HepG2 (cell line): ENCODE data around the gene CNTRL. TPM values are rescaled to one million over a fixed set of nuclear protein-coding genes. Genes with fewer than 3 reads are reported as not detected.

Source experiments
- ATAC-seq: fragments of 200-7000 bp; cut with Tn5 transposase; 3 replicates; pipeline ENCODE4 v1.9.1; 2020; ENCODE audit warnings: mild to moderate bottlenecking, moderate library complexity
- BruUV-seq: library from RNA; stranded (reverse); fragments of 400-500 nt; replicated peaks from 2 replicates; lab custom pipeline; 2021; lab: Mats Ljungman, UMichigan
- CTCF ChIA-PET: fragments of 300-600 bp; formaldehyde crosslinking; extraction: SDS; loops from one replicate; lab custom pipeline; 2021; ENCODE audit warnings: low total read pairs, inconsistent platforms, low intra/inter-chr PET ratio; lab: Yijun Ruan, JAX
- POLR2A ChIA-PET: fragments of 350-600 bp; sonication (Branson Sonifier 250); formaldehyde crosslinking; loops from one replicate; lab custom pipeline; 2020; ENCODE audit warnings: antibody characterized with exemption, inconsistent platforms; lab: Yijun Ruan, JAX
- DNase-seq: peaks from one replicate; pipeline ENCODE4 v3.0.0-alpha.2; 2015; ENCODE audit warnings: low spot score
- FAIRE-seq: peaks from 3 replicates; lab custom pipeline; 2011; peaks lifted over from hg19 to GRCh38; lab: Jason Lieb, UNC
- H2AFZ ChIP-seq: one replicate; pipeline ENCODE4 v1.6.1; 2011; ENCODE audit warnings: low read length, inconsistent platforms
- H3K27ac ChIP-seq: fragments of 300-600 bp; 3 replicates; pipeline ENCODE4 v1.8.0; 2011; ENCODE audit warnings: mixed run types, mild to moderate bottlenecking, mixed read lengths, low read length, inconsistent platforms; ENCODE audit not compliant: insufficient read depth; ENCODE audit errors: extremely low read length
- H3K27me3 ChIP-seq, 2 experiments: fragments of 200-600 bp in 1 of 2; 2 replicates in 1 of 2; 3 replicates in 1 of 2; pipeline versions ENCODE4 v1.6.0 to v1.8.0; 2011; ENCODE audit warnings: low read length in 2 of 2, mild to moderate bottlenecking in 2 of 2, moderate library complexity in 2 of 2, inconsistent platforms in 1 of 2; ENCODE audit not compliant: insufficient read depth in 2 of 2, control insufficient read depth in 1 of 2
- H3K36me3 ChIP-seq, 2 experiments: fragments of 200-600 bp in 1 of 2; replicated peaks in 1 of 2; 2 replicates in 1 of 2; 3 replicates in 1 of 2; pipeline versions ENCODE4 v1.5.1 to v1.8.0; 2011; ENCODE audit warnings: low read length in 2 of 2, inconsistent platforms in 1 of 2; ENCODE audit not compliant: insufficient read depth in 2 of 2, control insufficient read depth in 1 of 2
- H3K4me1 ChIP-seq: 2 replicates; pipeline ENCODE4 v1.5.1; 2012; ENCODE audit warnings: low read length, inconsistent platforms; ENCODE audit not compliant: insufficient read depth
- H3K4me2 ChIP-seq: 2 replicates; pipeline ENCODE4 v1.6.0; 2011; ENCODE audit warnings: low read depth, low read length, inconsistent platforms
- H3K4me3 ChIP-seq, 3 experiments: fragments of 200-600 bp in 1 of 3; sonication (generic), shearing (Covaris generic) in 1 of 3; replicated peaks in 1 of 3; 2 replicates each; pipeline ENCODE4 v1.5.1; 2011 to 2016; ENCODE audit warnings: low read length in 3 of 3, inconsistent platforms in 2 of 3, low read depth in 2 of 3, mild to moderate bottlenecking in 2 of 3, control low read depth in 1 of 3, mixed read lengths in 1 of 3; ENCODE audit not compliant: insufficient read depth in 1 of 3
- H3K79me2 ChIP-seq: one replicate; pipeline ENCODE4 v1.6.1; 2011; ENCODE audit warnings: low read length, inconsistent platforms; ENCODE audit not compliant: insufficient read depth
- H3K9ac ChIP-seq: 2 replicates; pipeline ENCODE4 v1.6.0; 2011; ENCODE audit warnings: mild to moderate bottlenecking, low read depth, low read length, inconsistent platforms; ENCODE audit not compliant: insufficient read depth
- H3K9me3 ChIP-seq: 2 replicates; pipeline ENCODE4 v1.5.1; 2012; ENCODE audit warnings: mild to moderate bottlenecking, low read length
- H4K20me1 ChIP-seq: 2 replicates; pipeline ENCODE4 v1.6.0; 2011; ENCODE audit warnings: inconsistent platforms, mild to moderate bottlenecking, low read length, moderate library complexity; ENCODE audit not compliant: insufficient read depth
- ATF3 ChIP-seq: sonication (generic); formaldehyde crosslinking; IDR thresholded peaks from 2 replicates; pipeline ENCODE4 v1.4.0; 2020; ENCODE audit warnings: missing genetic modification reagents
- DPF2 ChIP-seq: sonication (generic); formaldehyde crosslinking; IDR thresholded peaks from 2 replicates; pipeline ENCODE4 v1.4.0; 2020; ENCODE audit warnings: mild to moderate bottlenecking, low read depth, missing genetic modification reagents, borderline replicate concordance
- GATAD2A ChIP-seq: IDR thresholded peaks from 2 replicates; pipeline ENCODE4 v1.6.1; 2016
- MIXL1 ChIP-seq: IDR thresholded peaks from 2 replicates; pipeline ENCODE4 v1.6.1; 2016
- PCBP2 ChIP-seq: fragments of 200-400 bp; formaldehyde crosslinking; optimal IDR thresholded peaks from 2 replicates; pipeline ENCODE3; 2018; ENCODE audit warnings: low read length, low read depth; ENCODE audit not compliant: poor library complexity, severe bottlenecking
- REST ChIP-seq, 2 experiments: IDR thresholded peaks; 2 replicates each; pipeline ENCODE4 v1.6.1; 2011 to 2012; ENCODE audit warnings: low read length in 2 of 2, borderline replicate concordance in 1 of 2, low read depth in 1 of 2, mild to moderate bottlenecking in 1 of 2, moderate library complexity in 1 of 2
- SMARCC2 ChIP-seq: fragments of 450-650 bp; IDR thresholded peaks from 2 replicates; pipeline ENCODE4 v1.6.1; 2017; ENCODE audit warnings: antibody characterized with exemption, mild to moderate bottlenecking
- STAT5B ChIP-seq: sonication (generic); formaldehyde crosslinking; IDR thresholded peaks from 2 replicates; pipeline ENCODE4 v1.4.0; 2020; ENCODE audit warnings: missing genetic modification reagents
- TIGD3 ChIP-seq: sonication (generic); formaldehyde crosslinking; IDR thresholded peaks from 2 replicates; pipeline ENCODE4 v1.5.1; 2020; ENCODE audit warnings: mild to moderate bottlenecking, missing genetic modification reagents, borderline replicate concordance
- ZFP36L2 ChIP-seq: sonication (generic); formaldehyde crosslinking; IDR thresholded peaks from 2 replicates; pipeline ENCODE4 v1.4.0; 2020; ENCODE audit warnings: missing genetic modification reagents
- ZFX ChIP-seq: sonication (generic); formaldehyde crosslinking; IDR thresholded peaks from 2 replicates; pipeline ENCODE4 v1.4.0; 2020; ENCODE audit warnings: mild to moderate bottlenecking, low read depth, missing genetic modification reagents, moderate library complexity
- ZMAT3 ChIP-seq: sonication (generic); formaldehyde crosslinking; conservative IDR thresholded peaks from 2 replicates; pipeline ENCODE4 v1.7.0; 2021; ENCODE audit warnings: missing genetic modification reagents
- ZMYM2 ChIP-seq: sonication (generic); formaldehyde crosslinking; IDR thresholded peaks from 2 replicates; pipeline ENCODE4 v1.8.0; 2022; ENCODE audit warnings: mild to moderate bottlenecking, missing genetic modification reagents
- ZNF557 ChIP-seq: sonication (generic); formaldehyde crosslinking; IDR thresholded peaks from 2 replicates; pipeline ENCODE4 v1.4.0; 2020; ENCODE audit warnings: missing genetic modification reagents
- ZSCAN9 ChIP-seq: IDR thresholded peaks from 2 replicates; pipeline ENCODE4 v1.6.1; 2016; ENCODE audit warnings: borderline replicate concordance
- WGBS: methylation state at CpG from one replicate; pipeline ENCODE4 v1.1.6; 2017; ENCODE audit warnings: low lambda C conversion rate; 5-methylcytosine and 5-hydroxymethylcytosine counted together
- in situ Hi-C: cut with HindIII; loops from 2 replicates; pipeline ENCODE4 v1.10.0; 2017; ENCODE audit warnings: low pct_unique_long_range_greater_than_20kb; ENCODE audit not compliant: extremely low pct_ligation_motif_present
- intact Hi-C: fragments of 100-400 bp; cut with micrococcal nuclease; formaldehyde crosslinking; loops from one replicate; pipeline ENCODE4 v1.10.0; 2022; ENCODE audit not compliant: unreplicated experiment
- polyA plus RNA-seq, 8 experiments: library from polyadenylated mRNA; depleted of rRNA in 3 of 8; stranded (reverse) in 7 of 8; unstranded in 1 of 8; fragments of >200 nt; fragmentation: Illumina TruSeq in 4 of 8; extraction: Trizol in 4 of 8; gene quantifications; 2 replicates each; pipeline versions ENCODE4 v1.2.1 to v1.2.3, GENCODE V29; 2011 to 2016; ENCODE audit warnings: low read depth in 4 of 8, missing spikeins in 1 of 8, mixed read lengths in 1 of 8; ENCODE audit not compliant: insufficient read depth in 1 of 8
- total RNA-seq, 5 experiments: library from RNA; depleted of rRNA; stranded (reverse); fragments of >200 nt; fragmentation: Illumina TruSeq; extraction: Trizol; gene quantifications; 2 replicates each; pipeline ENCODE4 v1.2.3, GENCODE V29; 2016; ENCODE audit warnings: low read depth in 1 of 5

The CNTRL gene
- total and polyA plus RNA-seq, 2 of the 13 experiments (the other 11 are each of a cell fraction or from before 2014, with no cell fraction given), result 7.5 to 11.8 TPM

GRCh38 chr9:121135642-121136041, 60.9 kb downstream of the CNTRL start:
- TF ChIP-seq PCBP2 (no peak), ZNF557 (CRISPR knock-in tag) (no peak)
- Histone ChIP-seq H3K4me1 (peaks cover 29% of the 10 kb centered on the region), H3K36me3 (peaks cover 7 to 36% of the 10 kb centered on the region in 2 experiments), H3K4me3 (no peak overlapping the region), H3K27ac (no peak overlapping the region), H3K79me2 (no peaks in the 10 kb centered on the region), H3K9me3 (no peaks in the 10 kb centered on the region), H3K4me2 (no peak overlapping the region), H2AFZ (no peak overlapping the region), H3K9ac (no peak overlapping the region), H3K27me3 (no peaks in the 10 kb centered on the region), H4K20me1 (no peaks in the 10 kb centered on the region)
- FAIRE-seq (no peak), ATAC-seq (no peak), DNase-seq (no peak)
- in situ Hi-C loops (no loop called here), intact Hi-C loops (no loop called here)
- BruUV-seq, result no TSS peak
- WGBS, result 91% methylated on average over 2 of the region's 2 CpGs
- POLR2A ChIA-PET, result no interaction called here
- CTCF ChIA-PET, result no interaction called here

- H4K20me1 ChIP-seq, result no peaks in the 10 kb centered on the region
- no peak for DNase-seq
- H3K36me3 ChIP-seq, result peaks cover 8 to 56% of the 10 kb centered on the region in 2 experiments
- H3K4me3 ChIP-seq, result no peak overlapping the region
- BruUV-seq, result no TSS peak
- intact Hi-C loops, result no loop called here
- H3K9me3 ChIP-seq, result no peaks in the 10 kb centered on the region
- POLR2A ChIA-PET, result no interaction called here
- in situ Hi-C loops, result no loop called here
- peaks cover 1% of the 10 kb centered on the region for H3K4me1 ChIP-seq
- CTCF ChIA-PET, result no interaction called here
- no peak overlapping the region for H3K9ac ChIP-seq
- no peak overlapping the region for H3K4me2 ChIP-seq
- H3K79me2 ChIP-seq, result no peaks in the 10 kb centered on the region
- ATAC-seq, result no peak
- no peak overlapping the region for H2AFZ ChIP-seq
- H3K27me3 ChIP-seq, result no peaks in the 10 kb centered on the region
- FAIRE-seq, result no peak
- no peak overlapping the region for H3K27ac ChIP-seq
- TF ChIP-seq DPF2 (CRISPR knock-in tag) (no peak), REST (IDR thresholded peaks at IDR 0.05; ENCODE audit: borderline replicate concordance in 1 of 2, low read depth in 1 of 2, low read length in 2 of 2) (no peak), STAT5B (CRISPR knock-in tag) (no peak), ZFX (CRISPR knock-in tag) (no peak), ATF3 (no peak), ZMAT3 (CRISPR knock-in tag) (no peak), GATAD2A (no peak), SMARCC2 (no peak), ZSCAN9 (CRISPR knock-in tag) (no peak), MIXL1 (CRISPR knock-in tag) (no peak), TIGD3 (no peak), ZMYM2 (no peak), ZFP36L2 (CRISPR knock-in tag) (no peak)
These were observed 63.8 kb downstream of the CNTRL start for GRCh38 chr9:121138561-121138960.
